ENCODE data around the gene CRACR2B.

DNA sequence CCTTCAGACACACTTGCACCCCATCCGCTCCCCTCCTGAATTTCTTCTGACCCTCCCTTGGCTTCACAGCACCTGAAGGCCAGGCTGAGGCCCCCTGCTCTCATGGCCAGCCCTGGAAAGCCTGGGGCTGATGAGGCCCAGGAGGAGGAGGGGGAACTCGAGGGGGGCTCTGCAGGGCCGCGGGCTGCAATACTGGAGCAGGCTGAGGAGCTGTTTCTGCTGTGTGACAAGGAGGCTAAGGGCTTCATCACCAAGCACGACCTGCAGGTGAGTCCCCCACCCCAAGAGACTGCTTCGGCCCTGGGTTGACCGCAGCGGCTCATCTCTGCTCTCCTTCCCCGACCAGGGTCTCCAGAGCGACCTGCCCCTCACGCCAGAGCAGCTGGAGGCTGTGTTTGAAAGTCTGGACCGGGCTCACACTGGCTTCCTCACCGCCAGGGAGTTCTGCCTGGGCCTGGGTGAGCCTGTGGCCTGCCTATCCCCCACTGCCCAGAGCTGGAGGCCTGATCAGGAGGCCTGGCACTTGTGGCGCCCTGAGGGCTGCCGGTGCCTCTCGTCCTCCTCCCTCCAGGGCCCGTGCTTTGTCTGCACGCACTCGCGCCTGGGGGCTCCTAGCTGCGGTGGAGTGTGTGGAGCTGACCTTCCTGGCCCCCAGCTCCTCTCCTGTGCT lies 922 bp downstream of the CRACR2B start:
- TF ChIP-seq CTCF (IDR thresholded peaks at IDR 0.05) (no peak), EP300 (IDR thresholded peaks at IDR 0.05) (no peak)
